SJSA1 (cell line): ENCODE data around the gene CTRB1. TPM values are rescaled to one million over a fixed set of nuclear protein-coding genes. Genes with fewer than 3 reads are reported as not detected.

Experiments used
- total RNA-seq: library from RNA; depleted of rRNA; stranded (reverse); fragments of >200 nt; shearing (Covaris generic); gene quantifications from 2 replicates; pipeline ENCODE4 v1.2.3, GENCODE V29; 2014; rRNA removed

Gene CTRB1
- total RNA-seq, 1 experiment from 2014 or later, result not detected

Other genes with a start within 250 kb of the CTRB1 start
- 10.0 and 15.2 TPM in 2 replicates for gene WDR59, start 233.9 kb upstream of the CTRB1 start, total RNA-seq
- gene ZNRF1, start 220.0 kb upstream of the CTRB1 start, total RNA-seq, result 20.7 and 27.2 TPM in 2 replicates
- gene LDHD, start 102.2 kb upstream of the CTRB1 start, total RNA-seq, result 0.06 and 0.24 TPM in 2 replicates
- gene ZFP1, start 70.5 kb upstream of the CTRB1 start, total RNA-seq, result 13.9 and 18.4 TPM in 2 replicates
- not detected in 2 replicates for gene CTRB2, start 11.8 kb upstream of the CTRB1 start, total RNA-seq
- gene BCAR1, start 32.6 kb downstream of the CTRB1 start, total RNA-seq, result 86.6 and 93.5 TPM in 2 replicates
- 90.3 and 114 TPM in 2 replicates for gene CFDP1, start 214.5 kb downstream of the CTRB1 start, total RNA-seq
- gene TMEM170A, start 245.7 kb downstream of the CTRB1 start, total RNA-seq, result 17.7 and 23.7 TPM in 2 replicates